ENCODE measurements around the gene FOSL2. TPM values are rescaled to one million over a fixed set of nuclear protein-coding genes. Genes with fewer than 3 reads are reported as not detected.
A peak's percentile ranks its signal among the peaks of the same experiment; 100 is the strongest.

FOSL2 gene
- 128 and 349 TPM in 2 replicates for total RNA-seq

- DNase-seq (ENCODE audit: low read depth), result peak; percentile 99
Measured at GRCh38 chr2:28392297-28393113, at the start of gene FOSL2. Gene FOSL2, plus strand, starts transcription at chr2:28392858. Its CDS starts 863 bp downstream, at chr2:28393721.

DNA sequence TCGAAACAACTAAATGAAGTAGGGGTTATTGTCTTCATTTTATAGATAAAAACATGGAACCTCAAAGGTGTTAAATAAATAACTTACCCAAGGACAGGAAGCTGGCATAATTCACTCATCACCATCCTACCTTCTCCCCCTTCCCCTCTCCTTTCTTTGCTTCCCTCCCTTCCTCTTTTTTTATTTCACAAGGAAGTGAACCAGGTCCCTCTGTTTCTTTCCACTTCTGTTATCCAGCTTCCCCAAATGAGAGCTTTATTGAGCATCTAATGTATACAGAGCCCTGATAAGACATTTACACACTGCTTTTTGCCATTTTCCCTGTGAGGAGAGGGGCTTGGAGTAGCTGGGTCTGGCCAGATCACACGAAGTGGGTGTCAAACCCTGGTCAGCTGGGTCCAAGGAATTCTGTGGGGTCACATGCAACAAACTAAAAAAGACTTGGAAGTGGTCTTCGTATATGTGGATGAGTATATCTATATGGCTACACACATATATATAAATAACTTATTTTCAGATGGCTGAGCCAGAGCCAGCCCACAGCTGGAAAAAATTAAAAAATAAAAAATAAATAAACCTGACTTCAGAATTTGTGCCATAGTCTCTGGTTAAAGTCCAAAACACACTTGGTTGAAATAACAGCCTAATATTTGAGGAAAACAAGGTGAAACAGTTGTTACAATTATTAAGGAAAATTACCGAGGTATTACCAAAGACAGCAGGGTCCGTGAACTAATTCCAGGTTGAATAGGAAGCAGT is 49.3 kb upstream of the FOSL2 start:
- DNase-seq (ENCODE audit: low read depth), result no peak

DNA sequence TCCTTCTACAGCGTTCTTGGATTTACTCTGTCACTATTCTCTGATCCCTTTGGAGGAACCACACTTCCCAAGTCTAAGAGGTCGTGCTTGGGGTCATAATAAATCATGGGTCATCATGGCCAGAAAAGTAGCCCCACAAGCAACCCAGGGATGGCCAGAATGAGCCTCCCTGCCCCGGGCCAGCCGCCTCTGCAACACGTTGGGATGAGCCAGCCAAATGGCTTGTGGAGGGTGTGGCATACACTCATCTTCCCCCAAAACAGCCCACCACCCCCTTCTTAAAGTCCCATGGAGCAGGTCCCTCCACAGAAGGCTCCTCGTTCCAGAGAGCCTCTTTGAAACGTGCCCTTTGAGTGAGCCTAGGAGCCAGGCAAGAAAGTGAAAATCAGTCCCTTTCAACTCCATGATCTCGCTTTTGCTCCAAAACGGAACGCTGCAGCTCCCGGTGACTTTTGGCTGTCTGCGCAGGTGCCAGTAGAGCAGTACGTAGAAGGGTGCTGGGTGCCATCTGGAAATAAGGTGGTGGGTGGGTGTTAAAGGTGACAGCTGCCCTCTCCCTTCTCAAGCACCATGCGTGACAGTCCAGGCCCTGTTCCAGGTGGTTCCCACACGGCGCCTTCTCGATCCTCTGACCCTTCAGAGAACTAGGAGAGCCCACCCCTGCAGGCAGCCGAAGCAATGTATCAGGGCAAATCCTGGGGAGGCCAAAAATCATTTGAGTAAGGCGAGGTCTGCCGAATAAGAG is 48.5 kb upstream of the FOSL2 start:
- no peak for DNase-seq (ENCODE audit: low read depth)

DNA sequence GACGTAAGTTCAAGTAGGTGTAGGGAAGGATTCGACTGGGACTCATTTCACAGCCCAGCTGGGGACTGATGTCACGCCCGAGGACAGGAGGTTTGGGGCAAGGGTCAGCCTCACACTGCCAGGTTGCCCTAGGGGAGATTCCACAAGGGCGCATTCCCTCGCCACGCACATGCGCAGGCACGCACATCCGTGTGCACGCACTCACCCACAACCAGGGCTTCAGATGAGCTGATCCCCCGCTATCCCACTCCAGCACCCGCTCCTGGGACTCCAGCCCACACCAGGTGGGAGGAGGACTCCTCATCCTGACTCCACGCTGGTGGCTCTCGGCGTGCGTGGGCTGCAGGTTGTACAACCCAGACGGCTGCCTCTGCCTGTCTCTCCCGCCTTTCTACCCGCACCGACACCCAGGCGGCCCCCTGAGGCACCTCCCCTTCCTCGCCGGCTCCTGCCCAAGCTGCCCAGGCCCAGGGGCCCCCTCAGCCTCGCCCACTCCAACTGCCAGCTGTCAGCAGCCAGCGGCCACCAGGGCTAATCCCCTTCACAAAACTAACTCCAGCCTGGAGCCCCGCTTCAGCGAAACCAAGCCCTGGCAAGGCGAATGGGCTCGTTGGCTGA is 47.8 kb upstream of the FOSL2 start:
- DNase-seq (ENCODE audit: low read depth), result no peak

GRCh38 chr2:28345619-28346018 is 47.0 kb upstream of the FOSL2 start:
- DNase-seq (ENCODE audit: low read depth), result no peak

GRCh38 chr2:28346587-28346986 is 46.1 kb upstream of the FOSL2 start:
- no peak for DNase-seq (ENCODE audit: low read depth)

GRCh38 chr2:28347193-28347592 is 45.5 kb upstream of the FOSL2 start:
- no peak for DNase-seq (ENCODE audit: low read depth)

GRCh38 chr2:28347596-28347995 is 45.1 kb upstream of the FOSL2 start:
- no peak for DNase-seq (ENCODE audit: low read depth)

- DNase-seq (ENCODE audit: low read depth), result no peak
Measured at GRCh38 chr2:28348149-28348567, 44.5 kb upstream of the FOSL2 start.

- no peak for DNase-seq (ENCODE audit: low read depth)
Measured at GRCh38 chr2:28348921-28349320, 43.7 kb upstream of the FOSL2 start.

DNA sequence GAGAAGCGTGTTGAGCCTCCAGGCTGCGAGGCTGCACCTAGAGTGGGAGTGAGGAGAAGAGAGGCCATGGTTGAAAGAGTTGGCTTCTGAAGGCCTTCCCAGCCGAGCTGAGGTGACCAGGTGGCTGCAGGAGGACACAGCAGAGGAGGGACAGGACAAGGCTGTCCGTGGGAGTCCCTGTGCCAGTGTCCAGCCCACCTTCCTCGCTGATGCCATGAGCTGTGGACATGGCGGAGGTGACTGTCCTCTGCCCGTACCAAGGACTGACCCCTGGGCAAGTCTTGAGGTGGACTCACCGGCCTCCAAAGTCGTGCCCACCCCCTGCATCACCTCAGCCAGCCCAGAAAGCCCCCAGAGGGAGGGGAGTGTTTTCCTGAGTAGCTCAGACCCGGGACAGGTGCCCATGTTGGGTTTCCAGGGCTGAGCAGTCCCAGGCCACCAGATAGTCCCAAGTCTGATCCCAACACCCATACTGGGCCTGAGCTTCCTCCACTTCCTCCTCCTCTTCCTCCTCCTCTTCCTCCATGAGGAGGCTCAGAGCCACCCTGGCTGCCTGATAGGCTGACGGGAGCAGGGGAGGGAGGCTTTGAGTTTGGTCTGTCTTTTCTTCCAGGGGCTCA is 43.0 kb upstream of the FOSL2 start:
- no peak for DNase-seq (ENCODE audit: low read depth)

DNA sequence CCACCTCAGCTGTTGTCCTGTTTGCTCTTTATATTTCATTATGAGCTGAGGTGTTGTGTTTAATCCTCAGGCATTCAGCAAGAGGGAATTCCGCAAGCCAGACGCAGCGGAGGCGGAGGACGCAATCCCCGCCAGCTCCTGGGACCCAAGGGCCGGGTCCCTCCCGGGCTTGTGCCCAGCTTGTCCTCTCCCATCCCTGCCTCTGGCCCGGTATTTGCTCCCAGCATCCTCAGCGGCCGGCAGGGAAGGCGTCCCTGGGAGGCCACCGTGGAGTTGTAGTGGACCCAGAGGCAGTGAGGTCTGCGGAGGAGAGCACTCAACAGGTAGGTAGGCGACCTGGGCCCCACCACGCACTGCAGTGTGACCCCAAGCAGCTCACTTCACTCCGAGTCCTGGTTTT is 42.5 kb upstream of the FOSL2 start:
- no peak for DNase-seq (ENCODE audit: low read depth)

- no peak for DNase-seq (ENCODE audit: low read depth)
Measured at GRCh38 chr2:28350791-28351285, 41.8 kb upstream of the FOSL2 start.

DNA sequence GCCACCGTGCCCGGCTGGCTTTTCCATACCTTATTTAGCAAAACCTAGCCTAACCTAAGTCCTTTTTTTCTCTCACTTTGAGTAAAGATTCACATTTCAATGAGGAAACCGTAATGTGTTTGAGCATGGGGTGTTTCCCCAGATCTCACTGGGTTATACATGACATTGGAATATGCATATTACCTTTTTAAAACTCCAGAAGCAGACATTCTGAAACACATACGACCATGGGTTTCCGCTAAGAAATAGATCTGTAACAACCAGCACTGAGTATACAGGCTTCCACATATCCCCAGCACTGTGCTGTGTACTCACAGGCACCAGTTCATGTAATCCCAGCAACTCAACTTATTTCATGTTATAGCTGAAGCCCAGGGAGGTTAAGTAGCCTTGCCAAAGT is 41.0 kb upstream of the FOSL2 start:
- DNase-seq (ENCODE audit: low read depth), result no peak

DNA sequence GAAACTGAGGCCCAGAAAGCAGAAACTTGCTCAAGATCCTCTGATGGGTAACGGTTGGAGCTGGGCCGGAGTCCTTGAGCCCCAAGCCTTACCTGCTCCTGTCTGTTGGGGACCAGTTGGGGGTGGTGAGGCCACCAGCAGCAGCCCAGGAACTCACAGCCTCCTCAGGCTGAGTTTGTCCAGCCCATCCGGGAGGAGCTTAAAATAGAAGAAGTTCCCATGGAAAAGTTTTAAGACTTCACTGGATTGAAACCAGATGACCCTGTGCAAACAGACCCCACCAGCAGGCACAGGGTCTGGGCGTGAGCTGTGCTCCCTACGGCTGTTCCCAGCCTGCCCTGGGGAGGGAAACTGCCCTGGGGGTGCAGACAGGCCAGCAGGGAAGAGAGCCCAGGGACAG is 40.6 kb upstream of the FOSL2 start:
- DNase-seq (ENCODE audit: low read depth), result no peak

- no peak for DNase-seq (ENCODE audit: low read depth)
Measured at GRCh38 chr2:28352610-28353195, 40.0 kb upstream of the FOSL2 start.

DNA sequence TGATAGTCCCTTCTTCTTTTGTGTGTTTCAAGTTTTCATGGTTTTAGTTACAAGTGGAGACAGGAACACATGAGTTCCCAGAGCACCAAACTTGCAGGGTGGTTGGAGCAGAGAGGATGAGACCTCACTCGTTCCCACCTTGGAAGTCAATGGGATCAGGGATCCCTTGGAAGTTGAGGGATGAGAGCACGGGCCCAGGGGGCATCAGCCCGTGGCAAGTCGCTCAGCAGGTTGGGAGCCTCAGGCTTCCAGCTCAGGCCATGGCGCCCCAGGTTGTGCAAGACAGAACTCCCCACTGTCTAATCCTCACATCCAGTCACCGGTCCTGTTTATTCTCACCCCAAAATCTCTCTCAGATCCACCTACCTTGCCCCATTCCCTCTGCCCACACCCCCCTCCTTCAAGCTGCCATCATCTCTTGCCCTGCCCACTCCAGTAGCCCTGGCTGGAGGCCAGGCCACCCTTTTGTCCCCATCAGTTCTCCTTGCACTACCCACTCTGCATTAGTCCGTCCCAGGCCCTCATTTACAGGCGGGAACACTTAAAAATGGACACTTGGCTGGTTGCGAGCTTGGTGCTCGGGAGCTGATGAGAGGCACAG is 37.6 kb upstream of the FOSL2 start:
- DNase-seq (ENCODE audit: low read depth), result no peak

GRCh38 chr2:28355521-28356094 is 37.0 kb upstream of the FOSL2 start:
- no peak for DNase-seq (ENCODE audit: low read depth)

GRCh38 chr2:28356095-28356911 is 36.4 kb upstream of the FOSL2 start:
- DNase-seq (ENCODE audit: low read depth), result peak; percentile 69

Measured in renal cortical epithelial cell (primary cell).